Transverse colon (tissue), 4 donors: ENCODE results near the gene TEAD4. TPM values are rescaled to one million over a fixed set of nuclear protein-coding genes. Genes with fewer than 3 reads are reported as not detected.

ENCODE experiments used
- DNase-seq: peaks from one replicate; pipeline ENCODE4 v3.0.0-alpha.2; 2019
- H3K27ac ChIP-seq, 4 donors: fragments of 200-600 bp; sonication (generic); 2 replicates each; pipeline ENCODE4 v1.5.1; 2016 to 2018; ENCODE audit warnings: inconsistent platforms in 4 of 4
- H3K27me3 ChIP-seq: fragments of 200-600 bp; sonication (generic); 2 replicates; pipeline ENCODE4 v1.5.1; 2017; ENCODE audit warnings: inconsistent platforms
- H3K36me3 ChIP-seq, 4 donors: fragments of 200-600 bp; sonication (generic); 2 replicates each; pipeline ENCODE4 v1.5.1; 2017 to 2019; ENCODE audit warnings: inconsistent platforms in 4 of 4
- H3K4me1 ChIP-seq, 4 donors: fragments of 200-600 bp; sonication (generic); 2 replicates each; pipeline ENCODE4 v1.5.1; 2017 to 2020; ENCODE audit warnings: inconsistent platforms in 4 of 4
- H3K4me3 ChIP-seq, 4 donors: fragments of 200-600 bp; sonication (generic); 1 replicate in 1 of 4; 2 replicates in 3 of 4; pipeline versions ENCODE4 v1.5.1 to v1.6.1; 2017 to 2019; ENCODE audit warnings: inconsistent platforms in 4 of 4
- H3K9me3 ChIP-seq, 2 donors: fragments of 200-600 bp; sonication (generic); 2 replicates each; pipeline ENCODE4 v1.5.1; 2017 to 2019; ENCODE audit warnings: inconsistent platforms in 2 of 2
- CTCF ChIP-seq, 5 experiments: fragments of 200-600 bp in 3 of 5; fragments of 450-650 bp in 2 of 5; sonication (generic) in 3 of 5; IDR thresholded peaks; 1 replicate in 2 of 5; 2 replicates in 3 of 5; pipeline ENCODE4 v1.5.1; 2016 to 2017; ENCODE audit warnings: antibody characterized with exemption in 5 of 5, inconsistent platforms in 3 of 5, mild to moderate bottlenecking in 2 of 5, moderate library complexity in 1 of 5
- EP300 ChIP-seq: sonication (generic); formaldehyde crosslinking; IDR thresholded peaks from one replicate; pipeline ENCODE4 v1.6.1; 2017; ENCODE audit warnings: antibody characterized with exemption, low read depth
- POLR2A ChIP-seq: fragments of 450-650 bp; IDR thresholded peaks from one replicate; pipeline ENCODE4 v1.6.1; 2016; ENCODE audit warnings: antibody characterized with exemption, mild to moderate bottlenecking, moderate library complexity
- POLR2AphosphoS5 ChIP-seq, 3 donors: sonication (generic); formaldehyde crosslinking; IDR thresholded peaks; one replicate each; pipeline ENCODE4 v1.6.1; 2016; ENCODE audit warnings: antibody characterized with exemption in 3 of 3
- WGBS, 2 donors: methylation state at CpG; one replicate each; pipeline ENCODE4 v1.1.5; 2018; ENCODE audit warnings: low coverage in 1 of 2; 5-methylcytosine and 5-hydroxymethylcytosine counted together
- in situ Hi-C, 4 donors: fragments of 200-750 bp; cut with MboI; loops; one replicate each; pipeline versions ENCODE4 v1.15.0 to v1.15.1; 2017; ENCODE audit warnings: low sequenced_read_pairs in 3 of 4, low pct_ligation_motif_present in 1 of 4, low pct_unique_long_range_greater_than_20kb in 1 of 4
- intact Hi-C: fragments of 100-400 bp; cut with DNase I; formaldehyde crosslinking; loops from one replicate; pipeline ENCODE4 v1.15.1; 2023; ENCODE audit warnings: low total_unique reads
- total RNA-seq, 4 donors: library from RNA; depleted of rRNA; stranded (reverse); fragments of >200 nt; gene quantifications; one replicate each; pipeline ENCODE4 v1.1.0, GENCODE V29; 2016

TEAD4 gene
- total RNA-seq, 4 donors from 2014 or later = 4.2 to 29.7 (median 6.3) TPM

- no peaks in the 10 kb centered on the region for H3K27me3 ChIP-seq
- peak overlapping the region; percentile 89 to 93 (median 90) for H3K27ac ChIP-seq
- no peaks in the 10 kb centered on the region for H3K36me3 ChIP-seq
- 0 to 56% methylated on average over 1 to 10 of the region's 10 CpGs for WGBS, 2 donors
- in situ Hi-C loops (no loop called here), intact Hi-C loops (no loop called here)
- no peak for DNase-seq
- H3K4me3 ChIP-seq = peak overlapping the region in 3 of 4 donors; percentile 75 to 86 (median 85)
- H3K9me3 ChIP-seq = no peaks in the 10 kb centered on the region
- peaks cover 0 to 20% (median 8%) of the 10 kb centered on the region in 4 donors for H3K4me1 ChIP-seq
- TF ChIP-seq EP300 = no peak
- TF ChIP-seq CTCF (IDR thresholded peaks at IDR 0.05) = no peak
- TF ChIP-seq POLR2AphosphoS5 (IDR thresholded peaks at IDR 0.05) = no peak
- no peak for TF ChIP-seq POLR2A
Measured at GRCh38 chr12:3078086-3078820, 119.1 kb downstream of the TEAD4 start.

- H3K4me3 ChIP-seq = no peak overlapping the region
- TF ChIP-seq POLR2AphosphoS5 (IDR thresholded peaks at IDR 0.05) = no peak
- no peak for TF ChIP-seq CTCF (IDR thresholded peaks at IDR 0.05)
- peaks cover 0 to 16% (median 8%) of the 10 kb centered on the region in 4 donors for H3K4me1 ChIP-seq
- in situ Hi-C loops (no loop called here), intact Hi-C loops (no loop called here)
- 33 to 77% methylated on average over 1 to 9 of the region's 9 CpGs for WGBS, 2 donors
- H3K9me3 ChIP-seq = no peaks in the 10 kb centered on the region
- no peak overlapping the region for H3K27ac ChIP-seq
- DNase-seq = no peak
- no peaks in the 10 kb centered on the region for H3K36me3 ChIP-seq
- H3K27me3 ChIP-seq = no peaks in the 10 kb centered on the region
Measured at GRCh38 chr12:3081091-3081490, 121.9 kb downstream of the TEAD4 start.

- in situ Hi-C loops = no loop called here
- no peak overlapping the region for H3K27ac ChIP-seq
- peaks cover 0 to 9% (median 2%) of the 10 kb centered on the region in 4 donors for H3K4me1 ChIP-seq
- TF ChIP-seq CTCF (IDR thresholded peaks at IDR 0.05) = no peak
- TF ChIP-seq EP300 = no peak
- TF ChIP-seq POLR2AphosphoS5 (IDR thresholded peaks at IDR 0.05) = no peak
- TF ChIP-seq POLR2A = no peak
- no peaks in the 10 kb centered on the region for H3K9me3 ChIP-seq
- intact Hi-C loops = no loop called here
- no peaks in the 10 kb centered on the region for H3K36me3 ChIP-seq
- no peak overlapping the region for H3K4me3 ChIP-seq
- no peak for DNase-seq
- WGBS, 2 donors = 61 to 63% methylated on average over 6 to 7 of the region's 7 CpGs
- no peaks in the 10 kb centered on the region for H3K27me3 ChIP-seq
Measured at GRCh38 chr12:3081886-3082285, 122.7 kb downstream of the TEAD4 start.

- Histone ChIP-seq H3K27ac (peak overlapping the region in 1 of 4 donors; percentile 1), H3K27me3 (no peaks in the 10 kb centered on the region), H3K4me1 (peaks cover 0 to under 1% (median 0%) of the 10 kb centered on the region in 4 donors), H3K36me3 (no peaks in the 10 kb centered on the region), H3K4me3 (no peak overlapping the region), H3K9me3 (no peaks in the 10 kb centered on the region)
- TF ChIP-seq CTCF (IDR thresholded peaks at IDR 0.05) (no peak), POLR2AphosphoS5 (IDR thresholded peaks at IDR 0.05) (no peak), EP300 (no peak), POLR2A (no peak)
- in situ Hi-C loops = no loop called here
- no peak for DNase-seq
- intact Hi-C loops = no loop called here
- WGBS, 2 donors = 75% methylated on average over 6 of the region's 6 CpGs; no CpG with 5 or more reads in 1 of the 2 donors
Measured at GRCh38 chr12:3083241-3083920, 124.2 kb downstream of the TEAD4 start.
